PC-9 (cell line): Measurements from ENCODE around the gene CEP85L. TPM values are rescaled to one million over a fixed set of nuclear protein-coding genes. Genes with fewer than 3 reads are reported as not detected.

ENCODE experiments used
- BruUV-seq: library from RNA; stranded (reverse); fragments of 400-500 nt; replicated peaks from 2 replicates; lab custom pipeline; 2021; lab: Mats Ljungman, UMichigan
- CTCF ChIA-PET: fragments of 300-600 bp; sonication (Branson Sonifier 250); formaldehyde crosslinking; loops from one replicate; lab custom pipeline; 2022; ENCODE audit warnings: antibody characterized with exemption; lab: Charles Lee
- POLR2A ChIA-PET: fragments of 300-600 bp; sonication (Branson Sonifier 250); formaldehyde crosslinking; loops from one replicate; lab custom pipeline; 2022; ENCODE audit warnings: antibody characterized with exemption; ENCODE audit not compliant: unreplicated experiment; lab: Charles Lee
- DNase-seq, 2 experiments: peaks; one replicate each; pipeline versions ENCODE4 v3.0.0 to v3.0.0-alpha.2; 2015 to 2022; ENCODE audit warnings: mixed read lengths in 1 of 2
- H2AFZ ChIP-seq: fragments of 200-600 bp; sonication (generic); 2 replicates; pipeline ENCODE4 v1.8.1; 2017; ENCODE audit warnings: antibody characterized with exemption
- H3F3A ChIP-seq: fragments of 200-600 bp; sonication (generic); 2 replicates; pipeline ENCODE4 v1.8.1; 2017; ENCODE audit warnings: antibody characterized with exemption, mild to moderate bottlenecking, low read depth; ENCODE audit not compliant: insufficient read depth
- H3K27ac ChIP-seq: fragments of 200-600 bp; sonication (generic); 2 replicates; pipeline ENCODE4 v1.6.1; 2016; ENCODE audit warnings: mixed run types
- H3K27me3 ChIP-seq: fragments of 200-600 bp; sonication (generic); 2 replicates; pipeline ENCODE4 v1.6.1; 2016; ENCODE audit warnings: low read depth, mixed run types; ENCODE audit not compliant: insufficient read depth
- H3K36me3 ChIP-seq: fragments of 200-600 bp; sonication (generic); 2 replicates; pipeline ENCODE4 v1.6.1; 2016; ENCODE audit warnings: low read depth, mixed run types
- H3K4me1 ChIP-seq: fragments of 200-600 bp; sonication (generic); replicated peaks from 2 replicates; pipeline ENCODE4 v1.6.1; 2016; ENCODE audit warnings: mixed run types; ENCODE audit not compliant: insufficient read depth
- H3K4me2 ChIP-seq: fragments of 200-600 bp; sonication (generic); 2 replicates; pipeline ENCODE4 v1.6.1; 2017; ENCODE audit warnings: mixed run types
- H3K4me3 ChIP-seq: fragments of 200-600 bp; sonication (generic); 2 replicates; pipeline ENCODE4 v1.6.1; 2016; ENCODE audit warnings: mixed run types
- H3K79me2 ChIP-seq: fragments of 200-600 bp; sonication (generic); 2 replicates; pipeline ENCODE4 v1.6.1; 2017; ENCODE audit warnings: low read depth, mixed run types
- H3K9me2 ChIP-seq: fragments of 200-600 bp; sonication (generic); 2 replicates; pipeline ENCODE4 v1.8.1; 2017; ENCODE audit warnings: mild to moderate bottlenecking; ENCODE audit not compliant: insufficient read depth
- H3K9me3 ChIP-seq: fragments of 200-600 bp; sonication (generic); 2 replicates; pipeline ENCODE4 v1.8.1; 2016; ENCODE audit warnings: low read depth; ENCODE audit not compliant: insufficient read depth
- H4K20me1 ChIP-seq: fragments of 200-600 bp; sonication (generic); 2 replicates; pipeline ENCODE4 v1.8.1; 2017; ENCODE audit not compliant: insufficient read depth
- CTCF ChIP-seq: fragments of 200-600 bp; sonication (generic); conservative IDR thresholded peaks from 2 replicates; pipeline ENCODE4 v1.6.1; 2017; ENCODE audit warnings: mixed run types, antibody characterized with exemption, mild to moderate bottlenecking, moderate library complexity
- EZH2 ChIP-seq: fragments of 200-600 bp; sonication (generic); IDR thresholded peaks from 2 replicates; pipeline ENCODE4 v1.8.0; 2017; ENCODE audit warnings: antibody characterized with exemption, low read depth
- intact Hi-C: fragments of 100-400 bp; cut with micrococcal nuclease; formaldehyde crosslinking; loops from one replicate; pipeline ENCODE4 v1.10.0; 2022; ENCODE audit not compliant: unreplicated experiment
- total RNA-seq: library from RNA; stranded (reverse); gene quantifications from 2 replicates; pipeline ENCODE4 v1.2.3, GENCODE V29; 2021

Gene CEP85L
- total RNA-seq, 1 experiment from 2014 or later: 3.0 TPM

- H3K27me3 ChIP-seq: no peaks in the 10 kb centered on the region
- no TSS peak for BruUV-seq
- no peak for TF ChIP-seq EZH2
- no peak for TF ChIP-seq CTCF
- DNase-seq: no peak
- H3K4me1 ChIP-seq: no peaks in the 10 kb centered on the region
- H3K4me3 ChIP-seq: no peak overlapping the region
- H3K4me2 ChIP-seq: no peak overlapping the region
- no peaks in the 10 kb centered on the region for H3K79me2 ChIP-seq
- H3K9me3 ChIP-seq: no peaks in the 10 kb centered on the region
- intact Hi-C loops: no loop called here
- H4K20me1 ChIP-seq: 0 out of 2 replicates have a peak, but pooled peaks cover 2% of the 10 kb centered on the region
- no peaks in the 10 kb centered on the region; the same call in 1 of the 2 replicates for H3K9me2 ChIP-seq
- ChIA-PET CTCF (no interaction called here), POLR2A (no interaction called here)
- no peaks in the 10 kb centered on the region; the same call in 1 of the 2 replicates for H3F3A ChIP-seq
- H3K27ac ChIP-seq: no peak overlapping the region
- no peak overlapping the region for H2AFZ ChIP-seq
- H3K36me3 ChIP-seq: no peaks in the 10 kb centered on the region
Observed at GRCh38 chr6:118546880-118547218, 104.5 kb downstream of the CEP85L start.

- no peak overlapping the region for H3K4me3 ChIP-seq
- no peak overlapping the region for H2AFZ ChIP-seq
- CTCF ChIA-PET: no interaction called here
- TF ChIP-seq EZH2: no peak
- no peak for TF ChIP-seq CTCF
- H4K20me1 ChIP-seq: 0 out of 2 replicates have a peak, but pooled peaks cover 2% of the 10 kb centered on the region
- POLR2A ChIA-PET: no interaction called here
- H3F3A ChIP-seq: no peaks in the 10 kb centered on the region; the same call in 1 of the 2 replicates
- no peak overlapping the region for H3K4me2 ChIP-seq
- no peak for DNase-seq
- H3K4me1 ChIP-seq: no peaks in the 10 kb centered on the region
- no peaks in the 10 kb centered on the region for H3K36me3 ChIP-seq
- intact Hi-C loops: no loop called here
- H3K27me3 ChIP-seq: no peaks in the 10 kb centered on the region
- BruUV-seq: no TSS peak
- H3K27ac ChIP-seq: no peak overlapping the region
- H3K9me3 ChIP-seq: no peaks in the 10 kb centered on the region
- H3K79me2 ChIP-seq: no peaks in the 10 kb centered on the region
- no peaks in the 10 kb centered on the region; the same call in 1 of the 2 replicates for H3K9me2 ChIP-seq
Observed at GRCh38 chr6:118546164-118546879, 105.1 kb downstream of the CEP85L start.

GRCh38 chr6:118544105-118544504 is 107.3 kb downstream of the CEP85L start:
- H3K79me2 ChIP-seq: no peaks in the 10 kb centered on the region
- H3K27me3 ChIP-seq: no peaks in the 10 kb centered on the region
- H2AFZ ChIP-seq: no peak overlapping the region
- no peak for DNase-seq
- no peaks in the 10 kb centered on the region for H3K4me1 ChIP-seq
- H3K4me3 ChIP-seq: no peak overlapping the region
- H3K36me3 ChIP-seq: no peaks in the 10 kb centered on the region
- H4K20me1 ChIP-seq: 0 out of 2 replicates have a peak, but pooled peaks cover 2% of the 10 kb centered on the region
- CTCF ChIA-PET: no interaction called here
- TF ChIP-seq CTCF (no peak), EZH2 (no peak)
- no peaks in the 10 kb centered on the region for H3K9me3 ChIP-seq
- H3K27ac ChIP-seq: no peak overlapping the region
- no peaks in the 10 kb centered on the region for H3F3A ChIP-seq
- BruUV-seq: no TSS peak
- POLR2A ChIA-PET: no interaction called here
- H3K4me2 ChIP-seq: no peak overlapping the region
- intact Hi-C loops: no loop called here
- no peaks in the 10 kb centered on the region; the same call in 1 of the 2 replicates for H3K9me2 ChIP-seq
